HUDEP-2 (cell line): ENCODE data around the gene SYT11.
"Not testable (repeated sequence)": the region's sequence is repeated elsewhere in the genome, so short reads cannot be mapped to it uniquely, and the experiment has no call there.

Experiments
- DNase-seq, 76 experiments: peaks; one replicate each; lab custom pipeline; 2025; ENCODE audit not compliant: unreplicated experiment in 76 of 76; lab: John Stamatoyannopoulos, UW

Gene SYT11

GRCh38 chr1:155895617-155896016 lies 36.2 kb downstream of the SYT11 start:
- DNase-seq, result not testable (repeated sequence)

- DNase-seq, result not testable (repeated sequence)
These were observed 37.1 kb downstream of the SYT11 start for GRCh38 chr1:155896476-155896875.

GRCh38 chr1:155897746-155898145 lies 38.4 kb downstream of the SYT11 start:
- DNase-seq, result no peak

GRCh38 chr1:155898888-155899287 lies 39.5 kb downstream of the SYT11 start:
- no peak for DNase-seq

GRCh38 chr1:155899683-155900082 lies 40.3 kb downstream of the SYT11 start:
- DNase-seq, result no peak

- peak in 13 of 76 experiments; percentile 3 to 61 (median 21) for DNase-seq
These were observed 40.8 kb downstream of the SYT11 start for GRCh38 chr1:155900161-155900560.

GRCh38 chr1:155904261-155904660 lies 44.9 kb downstream of the SYT11 start:
- DNase-seq, result no peak

- no peak for DNase-seq
These were observed 50.5 kb downstream of the SYT11 start for GRCh38 chr1:155909894-155910293.

- peak in 3 of 76 experiments; percentile 2 to 6 (median 4) for DNase-seq
These were observed 51.3 kb downstream of the SYT11 start for GRCh38 chr1:155910621-155911121.

GRCh38 chr1:155911156-155912055 lies 52.0 kb downstream of the SYT11 start, which contains the start of gene RIT1:
TSS of gene RIT1 (minus strand) at chr1:155911349. CDS start at chr1:155910761, 588 bp downstream.
- peak in 73 of 76 experiments; percentile 17 to 89 (median 69) for DNase-seq

- peak in 1 of 76 experiments; percentile 4 for DNase-seq
These were observed 52.7 kb downstream of the SYT11 start for GRCh38 chr1:155912056-155912536.

GRCh38 chr1:155913969-155914757 lies 54.8 kb downstream of the SYT11 start:
- DNase-seq, result no peak

GRCh38 chr1:155918660-155919059 lies 59.3 kb downstream of the SYT11 start:
- no peak for DNase-seq

GRCh38 chr1:155919801-155920200 lies 60.4 kb downstream of the SYT11 start:
- no peak for DNase-seq

- no peak for DNase-seq
These were observed 61.4 kb downstream of the SYT11 start for GRCh38 chr1:155920717-155921116.

GRCh38 chr1:155925506-155925905 lies 66.1 kb downstream of the SYT11 start:
- DNase-seq, result no peak

- DNase-seq, result peak in 8 of 76 experiments; percentile 8 to 26 (median 17)
These were observed 69.7 kb downstream of the SYT11 start for GRCh38 chr1:155929057-155929456.

GRCh38 chr1:155930725-155931124 lies 71.4 kb downstream of the SYT11 start:
- not testable (repeated sequence) for DNase-seq

- no peak for DNase-seq
These were observed 72.1 kb downstream of the SYT11 start for GRCh38 chr1:155931332-155932038.

GRCh38 chr1:155932081-155932480 lies 72.7 kb downstream of the SYT11 start:
- no peak for DNase-seq
